ENCODE measurements around the gene ZNF490. TPM values are rescaled to one million over a fixed set of nuclear protein-coding genes. Genes with fewer than 3 reads are reported as not detected.
"Not testable (repeated sequence)": the region's sequence is repeated elsewhere in the genome, so short reads cannot be mapped to it uniquely, and the experiment has no call there.

The ZNF490 gene
- total and polyA plus RNA-seq, 2 experiments from 2014 or later: 2.4 to 5.7 TPM

DNA sequence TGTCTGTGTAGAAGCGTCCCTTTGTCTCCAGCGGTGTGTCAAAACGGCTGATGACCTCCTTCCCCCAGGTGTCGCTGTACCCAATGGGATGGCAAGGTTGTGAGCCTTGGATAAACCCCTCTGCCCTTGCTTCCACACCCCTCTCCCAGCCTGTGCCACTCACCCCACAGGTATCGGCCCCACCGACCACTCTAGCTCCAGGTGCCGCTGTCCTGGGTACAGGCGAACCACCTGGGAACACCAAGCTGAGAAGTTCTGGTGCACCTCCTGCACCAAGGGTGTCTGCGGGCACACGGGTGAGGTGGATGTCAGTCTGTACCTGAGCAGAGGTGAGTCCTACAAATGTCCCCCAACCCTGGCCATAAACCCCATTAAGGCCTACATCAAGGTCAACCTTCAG lies 39.3 kb upstream of the ZNF490 start:
- H3K27me3 ChIP-seq: no peaks in the 10 kb centered on the region
- H3K9me3 ChIP-seq (ENCODE audit: low read depth): no peaks in the 10 kb centered on the region
- H3K27ac ChIP-seq: no peak overlapping the region
- no peak for DNase-seq (ENCODE audit: low read depth in 1 of 2, low spot score in 1 of 2)
- no peak overlapping the region for H3K4me3 ChIP-seq
- TF ChIP-seq, protein P1, sequence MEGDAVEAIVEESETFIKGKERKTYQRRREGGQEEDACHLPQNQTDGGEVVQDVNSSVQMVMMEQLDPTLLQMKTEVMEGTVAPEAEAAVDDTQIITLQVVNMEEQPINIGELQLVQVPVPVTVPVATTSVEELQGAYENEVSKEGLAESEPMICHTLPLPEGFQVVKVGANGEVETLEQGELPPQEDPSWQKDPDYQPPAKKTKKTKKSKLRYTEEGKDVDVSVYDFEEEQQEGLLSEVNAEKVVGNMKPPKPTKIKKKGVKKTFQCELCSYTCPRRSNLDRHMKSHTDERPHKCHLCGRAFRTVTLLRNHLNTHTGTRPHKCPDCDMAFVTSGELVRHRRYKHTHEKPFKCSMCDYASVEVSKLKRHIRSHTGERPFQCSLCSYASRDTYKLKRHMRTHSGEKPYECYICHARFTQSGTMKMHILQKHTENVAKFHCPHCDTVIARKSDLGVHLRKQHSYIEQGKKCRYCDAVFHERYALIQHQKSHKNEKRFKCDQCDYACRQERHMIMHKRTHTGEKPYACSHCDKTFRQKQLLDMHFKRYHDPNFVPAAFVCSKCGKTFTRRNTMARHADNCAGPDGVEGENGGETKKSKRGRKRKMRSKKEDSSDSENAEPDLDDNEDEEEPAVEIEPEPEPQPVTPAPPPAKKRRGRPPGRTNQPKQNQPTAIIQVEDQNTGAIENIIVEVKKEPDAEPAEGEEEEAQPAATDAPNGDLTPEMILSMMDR (IDR thresholded peaks at IDR 0.05; ENCODE audit: low read depth, low read length): no peak
- no peaks in the 10 kb centered on the region for H3K4me1 ChIP-seq (ENCODE audit: low read depth)
- no peaks in the 10 kb centered on the region for H3K36me3 ChIP-seq

DNA sequence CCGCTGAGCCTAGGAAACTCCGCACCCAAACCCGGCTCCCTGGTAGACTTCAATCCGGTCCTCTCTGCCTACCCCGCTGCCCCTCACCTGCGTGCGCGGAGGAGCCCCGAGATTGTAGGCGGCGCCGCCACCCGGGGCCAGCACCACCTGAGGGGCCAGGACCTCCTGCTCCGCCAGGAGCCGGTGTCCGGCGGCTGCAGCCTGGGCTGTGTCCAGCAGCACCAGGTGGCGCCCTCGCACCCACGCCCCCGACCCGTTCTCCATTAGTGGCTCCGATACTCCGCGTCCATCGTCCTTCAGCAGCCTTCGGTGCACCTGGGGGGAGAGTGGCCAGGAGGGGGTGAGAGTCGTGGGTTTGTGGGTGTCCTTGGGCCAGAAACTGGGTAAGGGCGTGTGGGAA lies 37.5 kb upstream of the ZNF490 start:
- TF ChIP-seq, protein P1 (IDR thresholded peaks at IDR 0.05; ENCODE audit: low read depth, low read length): peak; percentile 44
- no peaks in the 10 kb centered on the region for H3K9me3 ChIP-seq (ENCODE audit: low read depth)
- H3K4me1 ChIP-seq (ENCODE audit: low read depth): no peaks in the 10 kb centered on the region
- no peaks in the 10 kb centered on the region for H3K27me3 ChIP-seq
- DNase-seq (ENCODE audit: low read depth in 1 of 2, low spot score in 1 of 2): no peak
- H3K27ac ChIP-seq: no peak overlapping the region
- H3K36me3 ChIP-seq: no peaks in the 10 kb centered on the region
- H3K4me3 ChIP-seq: no peak overlapping the region

DNA sequence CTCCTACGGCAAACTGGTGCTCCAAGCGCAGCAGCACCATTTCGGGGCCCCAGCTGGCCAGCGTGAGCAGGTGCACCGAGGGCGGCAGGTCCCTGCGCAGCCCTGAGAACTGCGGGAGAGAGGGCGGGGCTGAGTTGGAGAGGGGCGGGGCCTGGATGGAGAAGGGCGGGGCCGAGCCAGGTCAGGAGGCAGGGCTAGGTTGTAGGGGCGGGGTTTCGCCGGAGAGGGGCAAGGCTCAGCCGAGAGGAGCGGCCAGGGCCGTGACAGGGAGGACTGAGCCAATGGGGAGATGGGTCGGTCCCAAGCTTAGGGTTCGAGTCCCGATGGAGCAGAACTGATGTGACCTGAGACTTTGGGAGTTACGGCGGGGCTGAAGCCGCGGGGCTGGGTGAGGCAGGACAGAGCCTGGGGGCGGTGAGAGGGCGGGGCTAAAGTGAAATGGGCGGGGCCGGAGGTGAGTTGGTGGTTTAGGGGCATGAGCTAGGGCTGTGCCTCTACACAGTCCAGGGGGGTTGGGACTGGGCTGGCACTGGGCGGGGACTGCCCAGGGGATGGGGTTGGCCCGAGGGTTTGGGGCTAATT lies 37.0 kb upstream of the ZNF490 start:
- Histone ChIP-seq H3K4me1 (ENCODE audit: low read depth) (no peaks in the 10 kb centered on the region), H3K27ac (no peak overlapping the region), H3K9me3 (ENCODE audit: low read depth) (no peaks in the 10 kb centered on the region), H3K4me3 (no peak overlapping the region), H3K27me3 (no peaks in the 10 kb centered on the region), H3K36me3 (no peaks in the 10 kb centered on the region)
- TF ChIP-seq, protein P1 (IDR thresholded peaks at IDR 0.05; ENCODE audit: low read depth, low read length): no peak
- peak in 1 of 2 donors; percentile 40 for DNase-seq (ENCODE audit: low read depth in 1 of 2, low spot score in 1 of 2)

DNA sequence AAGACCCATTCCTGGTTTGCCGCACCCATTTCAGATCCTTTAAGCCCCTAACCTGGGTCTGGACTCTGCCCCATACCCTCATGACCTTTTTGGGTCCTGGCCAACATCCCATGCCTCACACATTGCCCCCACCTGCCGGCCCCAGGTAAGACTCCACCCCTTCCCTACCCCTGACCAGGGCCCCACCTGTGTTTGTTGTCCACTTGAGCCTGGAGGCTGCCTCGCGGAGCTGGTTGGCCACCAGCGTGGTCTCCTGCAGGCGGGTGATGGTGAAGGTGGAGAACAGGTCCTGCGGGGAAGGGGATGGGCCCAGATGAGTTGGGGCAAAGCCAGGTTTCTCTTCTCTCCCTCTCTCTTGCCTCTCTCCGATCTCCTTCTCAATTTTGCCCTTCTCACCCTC lies 36.4 kb upstream of the ZNF490 start:
- Histone ChIP-seq H3K4me3 (no peak overlapping the region), H3K4me1 (ENCODE audit: low read depth) (no peaks in the 10 kb centered on the region), H3K9me3 (ENCODE audit: low read depth) (no peaks in the 10 kb centered on the region), H3K27ac (no peak overlapping the region), H3K36me3 (no peaks in the 10 kb centered on the region), H3K27me3 (no peaks in the 10 kb centered on the region)
- no peak for DNase-seq (ENCODE audit: low read depth in 1 of 2, low spot score in 1 of 2)
- TF ChIP-seq, protein P1 (IDR thresholded peaks at IDR 0.05; ENCODE audit: low read depth, low read length): no peak

DNA sequence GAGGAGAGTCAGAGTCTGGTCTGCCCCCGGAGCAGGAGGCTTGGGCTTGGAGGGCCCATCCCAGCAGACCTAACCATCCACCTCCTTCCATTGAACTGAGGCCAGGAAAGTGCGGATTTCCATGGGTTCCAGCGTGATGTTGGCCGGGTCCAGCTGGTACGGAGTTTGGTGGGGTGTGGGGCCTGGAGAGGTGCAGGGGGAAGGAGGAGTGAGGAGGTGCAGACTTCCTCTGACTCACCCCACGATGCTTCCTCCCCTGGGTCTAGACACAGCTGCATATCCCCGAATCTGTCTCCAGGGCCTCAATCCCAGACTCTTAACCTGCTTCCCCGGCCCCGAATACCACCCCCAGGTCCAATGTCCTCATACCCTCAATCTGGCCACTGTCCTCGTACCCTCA lies 35.9 kb upstream of the ZNF490 start:
- no peaks in the 10 kb centered on the region for H3K36me3 ChIP-seq
- no peak for DNase-seq (ENCODE audit: low read depth in 1 of 2, low spot score in 1 of 2)
- no peaks in the 10 kb centered on the region for H3K9me3 ChIP-seq (ENCODE audit: low read depth)
- no peaks in the 10 kb centered on the region for H3K4me1 ChIP-seq (ENCODE audit: low read depth)
- no peak overlapping the region for H3K4me3 ChIP-seq
- H3K27me3 ChIP-seq: no peaks in the 10 kb centered on the region
- H3K27ac ChIP-seq: no peak overlapping the region
- TF ChIP-seq, protein P1 (IDR thresholded peaks at IDR 0.05; ENCODE audit: low read depth, low read length): no peak

DNA sequence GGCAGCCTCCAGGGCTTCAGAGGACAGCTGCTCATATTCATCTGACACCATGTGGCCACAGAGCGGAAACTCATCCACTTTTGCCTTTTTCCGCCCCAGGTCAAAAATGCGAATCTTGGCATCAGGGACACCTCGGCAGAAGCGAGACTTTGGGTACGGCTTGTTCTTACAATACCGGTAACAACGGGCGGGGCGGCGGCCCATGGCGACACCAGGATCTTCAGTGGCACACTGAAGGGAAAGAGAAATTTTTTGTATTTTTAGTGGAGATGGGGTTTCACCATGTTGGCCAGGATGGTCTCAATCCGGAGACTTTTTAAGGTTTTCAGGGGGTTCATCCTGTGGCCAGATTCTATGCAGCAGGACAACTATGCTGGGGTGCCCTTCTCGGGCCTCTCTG lies 33.1 kb upstream of the ZNF490 start:
- not testable (repeated sequence) for DNase-seq (ENCODE audit: low read depth in 1 of 2, low spot score in 1 of 2); H3K9me3 ChIP-seq (ENCODE audit: low read depth); H3K27me3 ChIP-seq; H3K36me3 ChIP-seq; H3K4me1 ChIP-seq (ENCODE audit: low read depth); H3K27ac ChIP-seq; H3K4me3 ChIP-seq
